SK-N-SH (cell line): Measurements from ENCODE around the gene TRPC3. TPM values are rescaled to one million over a fixed set of nuclear protein-coding genes. Genes with fewer than 3 reads are reported as not detected.

Experiments
- CTCF ChIA-PET: fragments of 300-600, 350-600 bp; formaldehyde crosslinking; extraction: SDS; loops from one replicate; lab custom pipeline; 2021; lab: Yijun Ruan, JAX
- POLR2A ChIA-PET: fragments of 350-600 bp; sonication (Branson Sonifier 250); formaldehyde crosslinking; extraction: SDS; loops from one replicate; lab custom pipeline; 2020; ENCODE audit warnings: antibody characterized with exemption, inconsistent platforms; lab: Yijun Ruan, JAX
- DNase-seq: peaks from one replicate; pipeline ENCODE4 v3.0.0; 2012
- H2AFZ ChIP-seq: fragments of 200-600 bp; sonication (generic); 2 replicates; pipeline ENCODE4 v1.8.1; 2016; ENCODE audit warnings: antibody characterized with exemption, mild to moderate bottlenecking, low read depth
- H3F3A ChIP-seq: fragments of 200-600 bp; sonication (generic); replicated peaks from 2 replicates; pipeline ENCODE3; 2016; ENCODE audit warnings: antibody characterized with exemption, mild to moderate bottlenecking; ENCODE audit not compliant: insufficient read depth
- H3K27ac ChIP-seq, 2 experiments: fragments of 200-500 bp in 1 of 2; fragments of 200-600 bp in 1 of 2; sonication (Bioruptor generic) in 1 of 2; sonication (generic), shearing (Covaris generic) in 1 of 2; 2 replicates each; pipeline versions ENCODE4 v1.5.1 to v1.6.1; 2014 to 2016; ENCODE audit warnings: low read depth in 2 of 2, inconsistent platforms in 1 of 2, low read length in 1 of 2, mild to moderate bottlenecking in 1 of 2, mixed read lengths in 1 of 2
- H3K27me3 ChIP-seq: fragments of 200-600 bp; sonication (generic), shearing (Covaris generic); 2 replicates; pipeline ENCODE4 v1.6.1; 2016; ENCODE audit warnings: mixed run types; ENCODE audit not compliant: insufficient read depth
- H3K36me3 ChIP-seq, 2 experiments: fragments of 200-500 bp in 1 of 2; fragments of 200-600 bp in 1 of 2; sonication (Bioruptor generic) in 1 of 2; sonication (generic) in 1 of 2; replicated peaks in 1 of 2; 2 replicates each; pipeline versions ENCODE3 to v1.5.1; 2014 to 2016; ENCODE audit warnings: low read length in 1 of 2, mild to moderate bottlenecking in 1 of 2; ENCODE audit not compliant: insufficient read depth in 2 of 2, control insufficient read depth in 1 of 2
- H3K4me1 ChIP-seq, 2 experiments: fragments of 200-500 bp in 1 of 2; fragments of 200-600 bp in 1 of 2; sonication (Bioruptor generic) in 1 of 2; sonication (generic), shearing (Covaris generic) in 1 of 2; 2 replicates each; pipeline versions ENCODE4 v1.5.1 to v1.6.1; 2014 to 2016; ENCODE audit warnings: low read depth in 1 of 2, low read length in 1 of 2, mixed run types in 1 of 2; ENCODE audit not compliant: insufficient read depth in 2 of 2, control insufficient read depth in 1 of 2
- H3K4me2 ChIP-seq: fragments of 200-600 bp; sonication (generic), shearing (Covaris generic); 2 replicates; pipeline ENCODE4 v1.6.1; 2017; ENCODE audit warnings: mixed run types
- H3K4me3 ChIP-seq, 2 experiments: fragments of 200-500 bp in 1 of 2; fragments of 200-600 bp in 1 of 2; sonication (Bioruptor generic) in 1 of 2; sonication (generic), shearing (Covaris generic) in 1 of 2; 2 replicates each; pipeline versions ENCODE4 v1.5.1 to v1.8.1; 2014 to 2016; ENCODE audit warnings: low read depth in 2 of 2, inconsistent platforms in 1 of 2, low read length in 1 of 2, mild to moderate bottlenecking in 1 of 2, mixed read lengths in 1 of 2, moderate library complexity in 1 of 2
- H3K79me2 ChIP-seq: fragments of 200-600 bp; sonication (generic); 2 replicates; pipeline ENCODE4 v1.8.1; 2017; ENCODE audit warnings: mild to moderate bottlenecking; ENCODE audit not compliant: insufficient read depth
- H3K9ac ChIP-seq: fragments of 200-600 bp; sonication (generic); 2 replicates; pipeline ENCODE4 v1.6.1; 2017; ENCODE audit warnings: mixed run types
- H3K9me2 ChIP-seq: fragments of 200-600 bp; sonication (generic); 2 replicates; pipeline ENCODE4 v1.6.1; 2017; ENCODE audit warnings: mixed run types
- H3K9me3 ChIP-seq: fragments of 200-600 bp; sonication (generic); 2 replicates; pipeline ENCODE4 v1.6.1; 2017; ENCODE audit warnings: mixed run types, mild to moderate bottlenecking, moderate library complexity
- H4K20me1 ChIP-seq: fragments of 200-600 bp; sonication (generic); 2 replicates; pipeline ENCODE4 v1.6.1; 2017; ENCODE audit warnings: mild to moderate bottlenecking, mixed run types; ENCODE audit not compliant: insufficient read depth
- EP300 ChIP-seq, 2 experiments: IDR thresholded peaks; 2 replicates each; pipeline versions ENCODE4 v1.4.0 to v1.6.1; 2012; ENCODE audit warnings: borderline replicate concordance in 1 of 2, low read depth in 1 of 2, low read length in 1 of 2
- FOSL2 ChIP-seq: IDR thresholded peaks from 2 replicates; pipeline ENCODE4 v1.4.0; 2012; ENCODE audit warnings: low read depth, mild to moderate bottlenecking, moderate library complexity, borderline replicate concordance
- FOXJ3 ChIP-seq: sonication (generic); formaldehyde crosslinking; IDR thresholded peaks from 2 replicates; pipeline ENCODE4 v1.5.1; 2020; ENCODE audit warnings: mild to moderate bottlenecking, missing genetic modification reagents
- FOXM1 ChIP-seq: IDR thresholded peaks from 2 replicates; pipeline ENCODE4 v1.4.0; 2012; ENCODE audit warnings: low read depth, mild to moderate bottlenecking
- GATA2 ChIP-seq: sonication (generic); formaldehyde crosslinking; IDR thresholded peaks from 2 replicates; pipeline ENCODE4 v1.5.0; 2020; ENCODE audit warnings: mild to moderate bottlenecking, missing genetic modification reagents
- JUND ChIP-seq: IDR thresholded peaks from 2 replicates; pipeline ENCODE4 v1.4.0; 2012
- MEF2A ChIP-seq: IDR thresholded peaks from 2 replicates; pipeline ENCODE4 v1.4.0; 2012; ENCODE audit warnings: low read depth, borderline replicate concordance
- NFIC ChIP-seq: IDR thresholded peaks from 2 replicates; pipeline ENCODE4 v1.4.0; 2012; ENCODE audit warnings: borderline replicate concordance
- RCOR1 ChIP-seq: fragments of 150-350 bp; IDR thresholded peaks from 2 replicates; pipeline ENCODE4 v1.6.1; 2017; ENCODE audit warnings: antibody characterized with exemption, low read length
- RXRA ChIP-seq: IDR thresholded peaks from 2 replicates; pipeline ENCODE4 v1.4.0; 2012; ENCODE audit warnings: low read depth, mild to moderate bottlenecking, borderline replicate concordance
- TEAD4 ChIP-seq: IDR thresholded peaks from 2 replicates; pipeline ENCODE4 v1.4.0; 2012; ENCODE audit warnings: mild to moderate bottlenecking, borderline replicate concordance; ENCODE audit not compliant: insufficient read depth
- YY1 ChIP-seq: IDR thresholded peaks from 2 replicates; pipeline ENCODE4 v1.4.0; 2012; ENCODE audit warnings: low read depth, mild to moderate bottlenecking
- WGBS: methylation state at CpG from one replicate; pipeline ENCODE4 v1.1.6; 2017; ENCODE audit warnings: low lambda C conversion rate; 5-methylcytosine and 5-hydroxymethylcytosine counted together
- polyA plus RNA-seq, 3 experiments: library from polyadenylated mRNA; depleted of rRNA; stranded (reverse); fragments of >200 nt; gene quantifications; 2 replicates each; pipeline ENCODE4 v1.2.3, GENCODE V29; 2012
- TF ChIP-seq, protein P1 (sequence below): IDR thresholded peaks from 2 replicates; pipeline ENCODE4; 2012
- TF ChIP-seq, protein P2 (sequence below): fragments of 150-350 bp; IDR thresholded peaks from 2 replicates; pipeline ENCODE4 v1.6.1; 2016; ENCODE audit warnings: mild to moderate bottlenecking, low read depth, low read length
- TF ChIP-seq, protein P3 (sequence below): IDR thresholded peaks from 2 replicates; pipeline ENCODE4 v1.6.1; 2012; ENCODE audit warnings: mild to moderate bottlenecking, low read depth, low read length, moderate library complexity
- TF ChIP-seq, protein P4 (sequence below): IDR thresholded peaks from 2 replicates; pipeline ENCODE4 v1.4.0; 2012; ENCODE audit warnings: low read depth, borderline replicate concordance
- TF ChIP-seq, protein P5 (sequence below): IDR thresholded peaks from 2 replicates; pipeline ENCODE4 v1.4.0; 2012; ENCODE audit warnings: low read depth, borderline replicate concordance

Gene TRPC3
- polyA plus RNA-seq, 1 of the 3 experiments (the other 2 are of a cell fraction), result not detected

DNA sequence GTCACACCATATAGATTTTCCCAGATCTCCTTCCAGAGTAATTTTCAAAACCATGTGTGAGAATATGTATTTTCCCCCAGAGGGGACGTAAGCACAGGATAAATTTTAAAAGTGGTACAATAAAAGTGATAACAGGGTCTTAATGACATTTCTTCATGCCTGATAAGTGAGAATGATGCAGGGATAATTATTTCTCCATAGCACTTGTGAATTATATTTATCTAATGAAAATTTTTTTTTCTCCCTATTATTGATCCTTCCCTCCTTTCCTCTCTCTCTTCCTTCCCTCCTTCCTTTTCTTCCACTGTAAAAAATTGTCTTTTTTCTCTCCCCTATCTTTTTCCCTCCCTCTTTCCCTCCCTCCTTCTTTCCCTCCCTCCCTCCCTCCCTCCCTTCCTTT, 17.0 kb upstream of the TRPC3 start (continued):
- TF ChIP-seq, protein P1, sequence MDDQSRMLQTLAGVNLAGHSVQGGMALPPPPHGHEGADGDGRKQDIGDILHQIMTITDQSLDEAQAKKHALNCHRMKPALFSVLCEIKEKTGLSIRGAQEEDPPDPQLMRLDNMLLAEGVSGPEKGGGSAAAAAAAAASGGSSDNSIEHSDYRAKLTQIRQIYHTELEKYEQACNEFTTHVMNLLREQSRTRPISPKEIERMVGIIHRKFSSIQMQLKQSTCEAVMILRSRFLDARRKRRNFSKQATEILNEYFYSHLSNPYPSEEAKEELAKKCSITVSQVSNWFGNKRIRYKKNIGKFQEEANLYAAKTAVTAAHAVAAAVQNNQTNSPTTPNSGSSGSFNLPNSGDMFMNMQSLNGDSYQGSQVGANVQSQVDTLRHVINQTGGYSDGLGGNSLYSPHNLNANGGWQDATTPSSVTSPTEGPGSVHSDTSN, result no peak
- TF ChIP-seq, protein P2, sequence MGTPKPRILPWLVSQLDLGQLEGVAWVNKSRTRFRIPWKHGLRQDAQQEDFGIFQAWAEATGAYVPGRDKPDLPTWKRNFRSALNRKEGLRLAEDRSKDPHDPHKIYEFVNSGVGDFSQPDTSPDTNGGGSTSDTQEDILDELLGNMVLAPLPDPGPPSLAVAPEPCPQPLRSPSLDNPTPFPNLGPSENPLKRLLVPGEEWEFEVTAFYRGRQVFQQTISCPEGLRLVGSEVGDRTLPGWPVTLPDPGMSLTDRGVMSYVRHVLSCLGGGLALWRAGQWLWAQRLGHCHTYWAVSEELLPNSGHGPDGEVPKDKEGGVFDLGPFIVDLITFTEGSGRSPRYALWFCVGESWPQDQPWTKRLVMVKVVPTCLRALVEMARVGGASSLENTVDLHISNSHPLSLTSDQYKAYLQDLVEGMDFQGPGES, result no peak
- TF ChIP-seq YY1 (no peak), RCOR1 (no peak), NFIC (no peak), FOXJ3 (CRISPR knock-in tag) (no peak), RXRA (no peak), FOXM1 (no peak), EP300 (IDR thresholded peaks at IDR 0.05; ENCODE audit: borderline replicate concordance in 1 of 2, low read depth in 1 of 2, low read length in 1 of 2) (no peak)
- TF ChIP-seq, all 33 proteins: peak for 0

DNA sequence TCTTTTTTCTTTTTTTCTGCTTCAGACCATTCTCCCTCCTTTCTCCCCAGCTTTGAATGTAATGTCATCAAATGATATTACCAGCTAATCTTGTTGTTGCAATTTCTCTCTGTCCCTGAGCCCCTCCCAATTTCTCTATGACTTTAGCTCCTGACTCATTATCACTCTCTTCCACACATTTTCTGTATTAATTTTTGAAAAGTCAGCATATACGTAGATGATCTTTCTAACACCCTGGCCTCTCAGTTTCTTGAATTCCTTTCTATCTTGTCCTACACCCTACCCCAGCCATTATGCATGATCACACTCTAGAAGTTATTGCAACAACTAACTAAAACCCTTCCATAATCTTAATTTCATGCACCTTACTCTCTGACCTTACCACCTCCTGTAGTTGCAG, 13.1 kb upstream of the TRPC3 start:
- ChIA-PET CTCF (no interaction called here), POLR2A (no interaction called here)
- H3K4me1 ChIP-seq, result no peaks in the 10 kb centered on the region

More for the DNA sequence above, 13.1 kb upstream of the TRPC3 start:
- no peaks in the 10 kb centered on the region for H3F3A ChIP-seq
- TF ChIP-seq, protein P3, sequence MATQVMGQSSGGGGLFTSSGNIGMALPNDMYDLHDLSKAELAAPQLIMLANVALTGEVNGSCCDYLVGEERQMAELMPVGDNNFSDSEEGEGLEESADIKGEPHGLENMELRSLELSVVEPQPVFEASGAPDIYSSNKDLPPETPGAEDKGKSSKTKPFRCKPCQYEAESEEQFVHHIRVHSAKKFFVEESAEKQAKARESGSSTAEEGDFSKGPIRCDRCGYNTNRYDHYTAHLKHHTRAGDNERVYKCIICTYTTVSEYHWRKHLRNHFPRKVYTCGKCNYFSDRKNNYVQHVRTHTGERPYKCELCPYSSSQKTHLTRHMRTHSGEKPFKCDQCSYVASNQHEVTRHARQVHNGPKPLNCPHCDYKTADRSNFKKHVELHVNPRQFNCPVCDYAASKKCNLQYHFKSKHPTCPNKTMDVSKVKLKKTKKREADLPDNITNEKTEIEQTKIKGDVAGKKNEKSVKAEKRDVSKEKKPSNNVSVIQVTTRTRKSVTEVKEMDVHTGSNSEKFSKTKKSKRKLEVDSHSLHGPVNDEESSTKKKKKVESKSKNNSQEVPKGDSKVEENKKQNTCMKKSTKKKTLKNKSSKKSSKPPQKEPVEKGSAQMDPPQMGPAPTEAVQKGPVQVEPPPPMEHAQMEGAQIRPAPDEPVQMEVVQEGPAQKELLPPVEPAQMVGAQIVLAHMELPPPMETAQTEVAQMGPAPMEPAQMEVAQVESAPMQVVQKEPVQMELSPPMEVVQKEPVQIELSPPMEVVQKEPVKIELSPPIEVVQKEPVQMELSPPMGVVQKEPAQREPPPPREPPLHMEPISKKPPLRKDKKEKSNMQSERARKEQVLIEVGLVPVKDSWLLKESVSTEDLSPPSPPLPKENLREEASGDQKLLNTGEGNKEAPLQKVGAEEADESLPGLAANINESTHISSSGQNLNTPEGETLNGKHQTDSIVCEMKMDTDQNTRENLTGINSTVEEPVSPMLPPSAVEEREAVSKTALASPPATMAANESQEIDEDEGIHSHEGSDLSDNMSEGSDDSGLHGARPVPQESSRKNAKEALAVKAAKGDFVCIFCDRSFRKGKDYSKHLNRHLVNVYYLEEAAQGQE, result no peak
- TF ChIP-seq TEAD4, result no peak
- TF ChIP-seq, protein P1, result no peak
- TF ChIP-seq, protein P4, sequence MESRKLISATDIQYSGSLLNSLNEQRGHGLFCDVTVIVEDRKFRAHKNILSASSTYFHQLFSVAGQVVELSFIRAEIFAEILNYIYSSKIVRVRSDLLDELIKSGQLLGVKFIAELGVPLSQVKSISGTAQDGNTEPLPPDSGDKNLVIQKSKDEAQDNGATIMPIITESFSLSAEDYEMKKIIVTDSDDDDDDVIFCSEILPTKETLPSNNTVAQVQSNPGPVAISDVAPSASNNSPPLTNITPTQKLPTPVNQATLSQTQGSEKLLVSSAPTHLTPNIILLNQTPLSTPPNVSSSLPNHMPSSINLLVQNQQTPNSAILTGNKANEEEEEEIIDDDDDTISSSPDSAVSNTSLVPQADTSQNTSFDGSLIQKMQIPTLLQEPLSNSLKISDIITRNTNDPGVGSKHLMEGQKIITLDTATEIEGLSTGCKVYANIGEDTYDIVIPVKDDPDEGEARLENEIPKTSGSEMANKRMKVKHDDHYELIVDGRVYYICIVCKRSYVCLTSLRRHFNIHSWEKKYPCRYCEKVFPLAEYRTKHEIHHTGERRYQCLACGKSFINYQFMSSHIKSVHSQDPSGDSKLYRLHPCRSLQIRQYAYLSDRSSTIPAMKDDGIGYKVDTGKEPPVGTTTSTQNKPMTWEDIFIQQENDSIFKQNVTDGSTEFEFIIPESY, result no peak
- TF ChIP-seq MEF2A, result no peak
- TF ChIP-seq YY1, result no peak
- no peak for TF ChIP-seq FOSL2
- TF ChIP-seq FOXM1, result no peak
- no peak for TF ChIP-seq FOXJ3 (CRISPR knock-in tag)
- TF ChIP-seq, protein P5, sequence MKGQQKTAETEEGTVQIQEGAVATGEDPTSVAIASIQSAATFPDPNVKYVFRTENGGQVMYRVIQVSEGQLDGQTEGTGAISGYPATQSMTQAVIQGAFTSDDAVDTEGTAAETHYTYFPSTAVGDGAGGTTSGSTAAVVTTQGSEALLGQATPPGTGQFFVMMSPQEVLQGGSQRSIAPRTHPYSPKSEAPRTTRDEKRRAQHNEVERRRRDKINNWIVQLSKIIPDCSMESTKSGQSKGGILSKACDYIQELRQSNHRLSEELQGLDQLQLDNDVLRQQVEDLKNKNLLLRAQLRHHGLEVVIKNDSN, result no peak
- TF ChIP-seq JUND, result no peak
- TF ChIP-seq GATA2 (CRISPR knock-in tag), result no peak
- H3K9ac ChIP-seq, result no peak overlapping the region
- H3K9me3 ChIP-seq, result no peaks in the 10 kb centered on the region
- no peaks in the 10 kb centered on the region for H3K36me3 ChIP-seq
- 47% methylated on average over 1 of the region's 1 CpG for WGBS
- no peaks in the 10 kb centered on the region for H3K79me2 ChIP-seq
- DNase-seq, result no peak
- H3K4me2 ChIP-seq, result no peak overlapping the region
- H2AFZ ChIP-seq, result no peak overlapping the region
- H3K9me2 ChIP-seq, result no peaks in the 10 kb centered on the region
- H3K27ac ChIP-seq, result no peak overlapping the region
- no peaks in the 10 kb centered on the region; the same call in 1 of the 2 replicates for H3K27me3 ChIP-seq
- H3K4me3 ChIP-seq, result no peak overlapping the region
- H4K20me1 ChIP-seq, result no peaks in the 10 kb centered on the region
